B cell (primary cell): ENCODE data around the gene FYN. TPM values are rescaled to one million over a fixed set of nuclear protein-coding genes. Genes with fewer than 3 reads are reported as not detected.

Experiments
- ATAC-seq: fragments of 200-7000 bp; cut with Tn5 transposase; one replicate; pipeline ENCODE4 v1.10.0; 2021; ENCODE audit warnings: low read depth, mild to moderate bottlenecking, moderate number of reproducible peaks, moderate library complexity
- CTCF ChIA-PET: fragments of 350-600 bp; sonication (Branson Sonifier 250); formaldehyde crosslinking; loops from one replicate; lab custom pipeline; 2021; ENCODE audit warnings: antibody characterized with exemption, inconsistent platforms; lab: Charles Lee
- POLR2A ChIA-PET: fragments of 350-600 bp; sonication (Branson Sonifier 250); formaldehyde crosslinking; loops from one replicate; lab custom pipeline; 2021; ENCODE audit warnings: antibody characterized with exemption; lab: Charles Lee
- DNase-seq: peaks from one replicate; pipeline ENCODE4 v3.0.0; 2013
- H2AFZ ChIP-seq: 2 replicates; pipeline ENCODE4 v1.6.1; 2012; ENCODE audit warnings: mild to moderate bottlenecking, low read depth, low read length; ENCODE audit not compliant: insufficient read depth, poor library complexity, severe bottlenecking
- H3K27ac ChIP-seq, 2 donors: 1 replicate in 1 of 2; 2 replicates in 1 of 2; pipeline ENCODE4 v1.5.1; 2012 to 2013; ENCODE audit warnings: low read length in 2 of 2, mild to moderate bottlenecking in 2 of 2, moderate library complexity in 1 of 2
- H3K27me3 ChIP-seq, 4 experiments: fragments of 200-600 bp in 1 of 4; sonication (generic) in 1 of 4; replicated peaks in 1 of 4; 1 replicate in 2 of 4; 2 replicates in 2 of 4; pipeline versions ENCODE4 v1.6.1 to v1.7.0; 2013 to 2016; ENCODE audit warnings: low read length in 3 of 4, mild to moderate bottlenecking in 2 of 4, mixed read lengths in 1 of 4, moderate library complexity in 1 of 4; ENCODE audit not compliant: insufficient read depth in 4 of 4, control insufficient read depth in 3 of 4; ENCODE audit errors: control extremely low read depth in 1 of 4
- H3K36me3 ChIP-seq, 2 experiments: replicated peaks in 1 of 2; 1 replicate in 1 of 2; 2 replicates in 1 of 2; pipeline versions ENCODE4 v1.6.1 to v1.7.1; 2013; ENCODE audit warnings: low read length in 1 of 2; ENCODE audit not compliant: insufficient read depth in 2 of 2, control insufficient read depth in 1 of 2; ENCODE audit errors: control extremely low read depth in 1 of 2, extremely low read depth in 1 of 2
- H3K4me1 ChIP-seq, 2 donors: fragments of 200-600 bp in 1 of 2; sonication (generic) in 1 of 2; 1 replicate in 1 of 2; 2 replicates in 1 of 2; pipeline versions ENCODE4 v1.5.1 to v1.6.1; 2013 to 2017; ENCODE audit warnings: low read length in 2 of 2; ENCODE audit not compliant: control insufficient read depth in 2 of 2, insufficient read depth in 2 of 2
- H3K4me2 ChIP-seq: replicated peaks from 2 replicates; pipeline ENCODE3; 2012; ENCODE audit warnings: mild to moderate bottlenecking, low read depth, low read length; ENCODE audit not compliant: poor library complexity, severe bottlenecking
- H3K4me3 ChIP-seq, 5 experiments: fragments of 200-600 bp in 1 of 5; sonication (generic) in 1 of 5; 1 replicate in 3 of 5; 2 replicates in 2 of 5; pipeline versions ENCODE4 v1.5.1 to v1.7.0; 2011 to 2016; ENCODE audit warnings: low read length in 4 of 5, mild to moderate bottlenecking in 4 of 5, low read depth in 2 of 5, control low read depth in 1 of 5, moderate library complexity in 1 of 5; ENCODE audit not compliant: insufficient read depth in 1 of 5; ENCODE audit errors: control extremely low read depth in 1 of 5, extremely low read depth in 1 of 5
- H3K79me2 ChIP-seq: fragments of 200-600 bp; sonication (generic); one replicate; pipeline ENCODE4 v1.6.0; 2016; ENCODE audit warnings: low read length; ENCODE audit not compliant: control insufficient read depth, insufficient read depth
- H3K9ac ChIP-seq: fragments of 200-600 bp; sonication (generic); 2 replicates; pipeline ENCODE4 v1.6.1; 2017; ENCODE audit warnings: mild to moderate bottlenecking, low read length, moderate library complexity
- H3K9me3 ChIP-seq, 3 donors: one replicate each; pipeline versions ENCODE4 v1.6.1 to v1.7.1; 2013; ENCODE audit warnings: low read length in 2 of 3; ENCODE audit not compliant: control insufficient read depth in 2 of 3, insufficient read depth in 1 of 3; ENCODE audit errors: control extremely low read depth in 1 of 3
- H4K20me1 ChIP-seq: 2 replicates; pipeline ENCODE4 v1.6.0; 2012; ENCODE audit warnings: mild to moderate bottlenecking, low read length; ENCODE audit not compliant: insufficient read depth, control insufficient read depth, poor library complexity, severe bottlenecking
- H3K27ac Mint-ChIP-seq: one replicate; pipeline ENCODE4 v1.8.0; 2021; ENCODE audit warnings: mixed read lengths
- H3K27me3 Mint-ChIP-seq: one replicate; pipeline ENCODE4 v1.8.0; 2021; ENCODE audit warnings: mixed read lengths
- H3K4me1 Mint-ChIP-seq: one replicate; pipeline ENCODE4 v1.8.0; 2021; ENCODE audit warnings: mixed read lengths
- H3K4me3 Mint-ChIP-seq: one replicate; pipeline ENCODE4 v1.8.0; 2021; ENCODE audit warnings: mixed read lengths
- H3K9me3 Mint-ChIP-seq: one replicate; pipeline ENCODE4 v1.8.0; 2022; ENCODE audit warnings: mixed read lengths; ENCODE audit not compliant: insufficient read depth
- EZH2 ChIP-seq: IDR thresholded peaks from 2 replicates; pipeline ENCODE4 v1.6.1; 2012; ENCODE audit warnings: borderline replicate concordance, low read depth, mild to moderate bottlenecking, moderate library complexity, low read length; ENCODE audit not compliant: insufficient read depth, poor library complexity, severe bottlenecking
- WGBS: methylation state at CpG from one replicate; pipeline ENCODE4 v1.1.5; 2013; ENCODE audit warnings: missing lambda C conversion rate; ENCODE audit not compliant: insufficient coverage; 5-methylcytosine and 5-hydroxymethylcytosine counted together
- intact Hi-C: fragments of 100-400 bp; cut with micrococcal nuclease; formaldehyde crosslinking; loops from one replicate; pipeline ENCODE4 v1.10.0; 2022
- polyA plus RNA-seq: library from polyadenylated mRNA; depleted of rRNA; stranded (reverse); fragments of >200 nt; gene quantifications from 2 replicates; pipeline ENCODE4 v1.2.3, GENCODE V29; 2012
- total RNA-seq, 2 donors: library from RNA; stranded (reverse); fragments of 120-200 nt in 1 of 2; gene quantifications; 1 replicate in 1 of 2; 2 replicates in 1 of 2; pipeline versions ENCODE4 v1.2.3 to v1.2.4, GENCODE V29; 2013 to 2022
- TF ChIP-seq, protein P1 (sequence below): fragments of 200-600 bp; IDR thresholded peaks from one replicate; pipeline ENCODE4 v1.8.0; 2022; ENCODE audit warnings: antibody characterized with exemption, mild to moderate bottlenecking

FYN gene
- total and polyA plus RNA-seq, 2 donors (not counting 1 experiment from before 2014, with no cell fraction given), result 54.1 to 94.0 TPM

DNA sequence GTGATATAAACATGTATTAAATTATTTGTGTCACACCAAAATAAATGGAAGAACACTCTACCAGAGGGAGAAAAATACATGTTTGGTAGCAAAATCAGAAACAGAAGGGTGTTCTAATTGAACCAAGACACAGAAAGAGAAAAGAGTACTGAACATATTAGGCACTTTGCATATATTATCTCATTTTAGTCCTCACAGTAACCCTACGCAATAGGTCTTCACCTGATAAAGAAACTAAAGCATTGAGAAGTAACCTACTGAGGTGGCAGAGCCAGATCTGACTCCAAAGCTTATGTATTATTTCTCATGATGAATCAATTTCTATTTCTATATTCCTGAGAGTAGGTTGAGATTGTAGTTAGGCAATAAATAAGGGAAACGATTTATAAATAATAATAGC lies 77.7 kb downstream of the FYN start:
- Mint-ChIP-seq H3K4me1 (peaks cover 9% of the 10 kb centered on the region), H3K27me3 (no peaks in the 10 kb centered on the region), H3K27ac (no peak overlapping the region), H3K4me3 (no peak overlapping the region), H3K9me3 (no peaks in the 10 kb centered on the region)
- H3K27ac ChIP-seq, result no peak overlapping the region
- H3K27me3 ChIP-seq, result no peaks in the 10 kb centered on the region
- no peak for ATAC-seq
- peaks cover 21% of the 10 kb centered on the region for H3K79me2 ChIP-seq
- POLR2A ChIA-PET, result interaction anchor here (0.7 kb wide), 1 partner anchor 67 kb away, joined by 3 read pairs; no protein-coding TSS in a partner anchor
- WGBS, result no CpG with 5 or more reads among the region's 2 CpGs
- H3K4me1 ChIP-seq, result peaks cover 0 to 6% of the 10 kb centered on the region in 2 donors
- peaks cover 10% of the 10 kb centered on the region for H4K20me1 ChIP-seq
- DNase-seq, result no peak
- H3K4me3 ChIP-seq, result no peak overlapping the region
- intact Hi-C loops, result no loop called here
- no peak overlapping the region for H2AFZ ChIP-seq
- peaks cover 0 to 2% of the 10 kb centered on the region in 2 experiments for H3K36me3 ChIP-seq
- TF ChIP-seq EZH2, result no peak
- TF ChIP-seq, protein P1, sequence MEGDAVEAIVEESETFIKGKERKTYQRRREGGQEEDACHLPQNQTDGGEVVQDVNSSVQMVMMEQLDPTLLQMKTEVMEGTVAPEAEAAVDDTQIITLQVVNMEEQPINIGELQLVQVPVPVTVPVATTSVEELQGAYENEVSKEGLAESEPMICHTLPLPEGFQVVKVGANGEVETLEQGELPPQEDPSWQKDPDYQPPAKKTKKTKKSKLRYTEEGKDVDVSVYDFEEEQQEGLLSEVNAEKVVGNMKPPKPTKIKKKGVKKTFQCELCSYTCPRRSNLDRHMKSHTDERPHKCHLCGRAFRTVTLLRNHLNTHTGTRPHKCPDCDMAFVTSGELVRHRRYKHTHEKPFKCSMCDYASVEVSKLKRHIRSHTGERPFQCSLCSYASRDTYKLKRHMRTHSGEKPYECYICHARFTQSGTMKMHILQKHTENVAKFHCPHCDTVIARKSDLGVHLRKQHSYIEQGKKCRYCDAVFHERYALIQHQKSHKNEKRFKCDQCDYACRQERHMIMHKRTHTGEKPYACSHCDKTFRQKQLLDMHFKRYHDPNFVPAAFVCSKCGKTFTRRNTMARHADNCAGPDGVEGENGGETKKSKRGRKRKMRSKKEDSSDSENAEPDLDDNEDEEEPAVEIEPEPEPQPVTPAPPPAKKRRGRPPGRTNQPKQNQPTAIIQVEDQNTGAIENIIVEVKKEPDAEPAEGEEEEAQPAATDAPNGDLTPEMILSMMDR, result no peak
- H3K9me3 ChIP-seq, result no peaks in the 10 kb centered on the region
- no peak overlapping the region for H3K4me2 ChIP-seq
- H3K9ac ChIP-seq, result no peak overlapping the region
- CTCF ChIA-PET, result interaction anchor here (1.0 to 1.2 kb wide), 2 partner anchors 12 to 85 kb away, joined by 3 read pairs; no protein-coding TSS in a partner anchor

DNA sequence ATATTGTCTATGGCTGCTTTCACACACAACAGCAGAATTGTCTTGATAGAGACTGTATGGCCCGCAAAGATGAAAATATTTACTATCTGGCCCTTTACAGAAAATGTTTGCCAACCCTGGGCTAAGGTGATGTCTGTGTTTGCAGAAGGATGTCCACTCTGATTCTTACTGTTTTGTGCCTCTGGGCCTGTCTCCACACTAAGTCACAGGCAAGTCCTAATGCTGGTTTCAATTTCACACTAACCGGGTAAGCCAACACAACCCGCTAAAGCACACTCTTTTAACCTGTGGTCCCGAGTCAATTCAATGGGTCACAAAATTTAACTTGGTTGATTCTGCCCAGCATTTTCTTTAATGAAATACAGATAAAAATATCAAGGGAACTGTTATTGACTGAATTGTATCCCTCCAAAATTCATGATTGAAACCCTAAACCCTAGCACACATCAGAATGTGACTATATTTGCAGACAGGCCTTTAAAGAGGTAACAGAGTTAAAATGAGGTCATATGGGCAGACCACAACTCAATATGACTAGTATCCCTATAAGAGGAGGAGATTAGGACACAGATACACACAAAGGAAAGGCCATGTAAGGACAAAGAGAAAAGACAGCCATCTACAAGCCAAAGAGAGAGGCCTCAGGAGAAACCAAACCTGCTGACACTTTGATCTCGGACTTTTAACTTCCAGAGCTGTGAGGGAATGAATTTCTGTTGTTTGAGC lies 78.4 kb downstream of the FYN start:
- H3K27ac ChIP-seq, result no peak overlapping the region
- H3K4me3 Mint-ChIP-seq, result no peak overlapping the region
- H4K20me1 ChIP-seq, result peaks cover 5% of the 10 kb centered on the region
- H3K9ac ChIP-seq, result no peak overlapping the region
- DNase-seq (no peak), ATAC-seq (no peak)
- WGBS, result 100% methylated on average over 1 of the region's 5 CpGs
- H3K27me3 Mint-ChIP-seq, result no peaks in the 10 kb centered on the region
- no peak overlapping the region for H3K27ac Mint-ChIP-seq
- no peaks in the 10 kb centered on the region for H3K27me3 ChIP-seq
- intact Hi-C loops, result no loop called here
- CTCF ChIA-PET, result interaction anchor here (1.0 kb wide), 1 partner anchor 11 kb away, joined by 3 read pairs; no protein-coding TSS in a partner anchor
- H3K36me3 ChIP-seq, result peaks cover 0 to 2% of the 10 kb centered on the region in 2 experiments
- peaks cover 0 to 6% of the 10 kb centered on the region in 2 donors for H3K4me1 ChIP-seq
- POLR2A ChIA-PET, result interaction anchor here (0.7 kb wide), 1 partner anchor 66 kb away, joined by 3 read pairs; no protein-coding TSS in a partner anchor
- H3K4me1 Mint-ChIP-seq, result peaks cover 9% of the 10 kb centered on the region
- H3K9me3 ChIP-seq, result no peaks in the 10 kb centered on the region
- peaks cover 20% of the 10 kb centered on the region for H3K79me2 ChIP-seq
- TF ChIP-seq, protein P1, result no peak
- no peak for TF ChIP-seq EZH2
- no peaks in the 10 kb centered on the region for H3K9me3 Mint-ChIP-seq
- no peak overlapping the region for H3K4me3 ChIP-seq
- no peak overlapping the region for H3K4me2 ChIP-seq
- no peak overlapping the region for H2AFZ ChIP-seq
